Heart left ventricle (tissue), 13 donors: ENCODE measurements around the gene C12orf42.

Experiments used
- CTCF ChIP-seq, 12 donors: fragments of 200-600 bp; sonication (generic) in 4 of 12; IDR thresholded peaks; one replicate each; pipeline versions ENCODE4 v1.5.0 to v1.8.0; 2018 to 2022; ENCODE audit warnings: antibody characterized with exemption in 12 of 12, mild to moderate bottlenecking in 5 of 12
- POLR2A ChIP-seq, 2 donors: fragments of 450-650 bp; IDR thresholded peaks; one replicate each; pipeline ENCODE4 v1.6.1; 2017; ENCODE audit warnings: antibody characterized with exemption in 2 of 2, mild to moderate bottlenecking in 2 of 2, moderate library complexity in 2 of 2
- donor health status: ischemic (EF 13 %, LVEDD 7.1; RV severe dilation, severe dysfunction).
- donor health status: DM: no; HTN: yes; CAD: no.
- donor health status: DM: no; HTN: no; CAD: no.
- donor health status: ischemic (EF 25% LVEDD 6.9; RV normal size, moderate dysfunction).
- donor health status: ischemic (EF 25% LVEDD 5.7; RV mildly dilated, moderate dysfunction).
- donor health status: ischemic (EF 35%, LVEDD 5.7; RV mildly dilated, moderate dysfunction).
- donor health status: nonischemic (EF 11% LVEDD 7.7; RV severe dilation, severe dysfunction).
- donor health status: DM: yes; HTN: yes; CAD: no.
- donor health status: PGD.
- donor health status: ischemic (EF 29% LVEDD 5.4; RV normal size, mild dysfunction).
- donor health status: nonischemic (EF 23%, LVEDD 6.1; RV moderate dilation, normal function).

- TF ChIP-seq POLR2A (IDR thresholded peaks at IDR 0.05) (no peak), CTCF (IDR thresholded peaks at IDR 0.05) (no peak)
Observed at GRCh38 chr12:103524238-103524875, 28.6 kb upstream of the C12orf42 start.
